SU-DHL-6 (cell line): ENCODE data around the gene PNN.

Experiments used
- EZH2phosphoT487 ChIP-seq: fragments of 200-600 bp; sonication (generic), shearing (Covaris generic); conservative IDR thresholded peaks from 2 replicates; pipeline ENCODE4 v1.6.1; 2018; ENCODE audit warnings: mild to moderate bottlenecking, antibody characterized with exemption, low read length, moderate library complexity, mixed read lengths
- TF ChIP-seq, protein P1 (sequence below): fragments of 200-600 bp; sonication (generic); IDR thresholded peaks from one replicate; pipeline ENCODE4 v1.5.1; 2017; ENCODE audit warnings: antibody characterized with exemption, mild to moderate bottlenecking, low read length, moderate library complexity; ENCODE audit not compliant: insufficient read depth, poor library complexity, severe bottlenecking

- TF ChIP-seq, protein P1, sequence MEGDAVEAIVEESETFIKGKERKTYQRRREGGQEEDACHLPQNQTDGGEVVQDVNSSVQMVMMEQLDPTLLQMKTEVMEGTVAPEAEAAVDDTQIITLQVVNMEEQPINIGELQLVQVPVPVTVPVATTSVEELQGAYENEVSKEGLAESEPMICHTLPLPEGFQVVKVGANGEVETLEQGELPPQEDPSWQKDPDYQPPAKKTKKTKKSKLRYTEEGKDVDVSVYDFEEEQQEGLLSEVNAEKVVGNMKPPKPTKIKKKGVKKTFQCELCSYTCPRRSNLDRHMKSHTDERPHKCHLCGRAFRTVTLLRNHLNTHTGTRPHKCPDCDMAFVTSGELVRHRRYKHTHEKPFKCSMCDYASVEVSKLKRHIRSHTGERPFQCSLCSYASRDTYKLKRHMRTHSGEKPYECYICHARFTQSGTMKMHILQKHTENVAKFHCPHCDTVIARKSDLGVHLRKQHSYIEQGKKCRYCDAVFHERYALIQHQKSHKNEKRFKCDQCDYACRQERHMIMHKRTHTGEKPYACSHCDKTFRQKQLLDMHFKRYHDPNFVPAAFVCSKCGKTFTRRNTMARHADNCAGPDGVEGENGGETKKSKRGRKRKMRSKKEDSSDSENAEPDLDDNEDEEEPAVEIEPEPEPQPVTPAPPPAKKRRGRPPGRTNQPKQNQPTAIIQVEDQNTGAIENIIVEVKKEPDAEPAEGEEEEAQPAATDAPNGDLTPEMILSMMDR, result no peak
- no peak for TF ChIP-seq EZH2phosphoT487
These were observed at the start of gene PNN for GRCh38 chr14:39174560-39175444.
